Measurements from ENCODE around the gene LENG1. TPM values are rescaled to one million over a fixed set of nuclear protein-coding genes. Genes with fewer than 3 reads are reported as not detected.
A peak's percentile ranks its signal among the peaks of the same experiment; 100 is the strongest.

Gene LENG1
- total and polyA plus RNA-seq, 9 donors = 5.2 to 14.0 (median 8.5) TPM

GRCh38 chr19:54189735-54190502 lies 30.4 kb upstream of the LENG1 start:
- Histone ChIP-seq H3K27ac (peak overlapping the region; percentile 96 to 100), H3K4me3 (peak overlapping the region; percentile 80), H3K4me1 (ENCODE audit: insufficient read depth) (peaks cover 6% of the 10 kb centered on the region), H3K9me3 (no peaks in the 10 kb centered on the region), H3K36me3 (no peaks in the 10 kb centered on the region), H3K27me3 (no peaks in the 10 kb centered on the region)
- TF ChIP-seq EP300 (IDR thresholded peaks at IDR 0.05) (peak; percentile 43), CTCF (IDR thresholded peaks at IDR 0.05) (peak in 1 of 3 donors; percentile 4), POLR2A (IDR thresholded peaks at IDR 0.05) (peak; percentile 95)
- intact Hi-C loops (cut with DNase I) = loop anchor here in 1 of 4 donors (1.0 kb wide), 1 partner anchor 19 kb away; no protein-coding TSS in a partner anchor
- DNase-seq = peak; percentile 100
- WGBS, 3 donors = 0 to 1% (median 0%) methylated on average over 50 to 65 of the region's 65 CpGs

GRCh38 chr19:54189145-54189734 lies 29.7 kb upstream of the LENG1 start, which contains the start of gene MBOAT7:
Gene MBOAT7, minus strand, starts transcription at chr19:54189580. Its CDS starts 1,072 bp downstream, at chr19:54188508.
- WGBS, 3 donors = 0 to 1% (median 0%) methylated on average over 27 to 64 of the region's 64 CpGs
- no peak for DNase-seq
- intact Hi-C loops (cut with DNase I) = loop anchor here in 1 of 4 donors (1.0 kb wide), 1 partner anchor 20 kb away; no protein-coding TSS in a partner anchor
- Histone ChIP-seq H3K36me3 (no peaks in the 10 kb centered on the region), H3K27ac (peak within 1 kb of the TSS; percentile 96 to 100), H3K4me3 (peak within 1 kb of the TSS; percentile 80), H3K4me1 (ENCODE audit: insufficient read depth) (peaks cover 6% of the 10 kb centered on the region), H3K9me3 (no peaks in the 10 kb centered on the region), H3K27me3 (no peaks in the 10 kb centered on the region)
- TF ChIP-seq CTCF (IDR thresholded peaks at IDR 0.05) = peak; percentile 12 to 61 (median 60)
- TF ChIP-seq POLR2A (IDR thresholded peaks at IDR 0.05) = peak; percentile 73
- TF ChIP-seq EP300 (IDR thresholded peaks at IDR 0.05) = no peak

- TF ChIP-seq EP300 (IDR thresholded peaks at IDR 0.05) = no peak
- no peak for TF ChIP-seq POLR2A (IDR thresholded peaks at IDR 0.05)
- no peak for TF ChIP-seq CTCF (IDR thresholded peaks at IDR 0.05)
- Histone ChIP-seq H3K36me3 (no peaks in the 10 kb centered on the region), H3K9me3 (no peaks in the 10 kb centered on the region), H3K4me3 (peak overlapping the region; percentile 80), H3K27ac (peak overlapping the region; percentile 82 to 100), H3K27me3 (no peaks in the 10 kb centered on the region), H3K4me1 (ENCODE audit: insufficient read depth) (peaks cover 6% of the 10 kb centered on the region)
- peak in 1 of 5 donors; percentile 49 for DNase-seq
- intact Hi-C loops (cut with DNase I) = no loop called here
- WGBS, 3 donors = 20 to 22% (median 22%) methylated on average over 12 of the region's 12 CpGs
Measured at GRCh38 chr19:54188215-54188871, 28.8 kb upstream of the LENG1 start.

- no peaks in the 10 kb centered on the region for H3K27me3 ChIP-seq
- no peak for DNase-seq
- 57 to 58% (median 58%) methylated on average over 11 of the region's 11 CpGs for WGBS, 3 donors
- TF ChIP-seq CTCF (IDR thresholded peaks at IDR 0.05) (no peak), POLR2A (IDR thresholded peaks at IDR 0.05) (no peak), EP300 (IDR thresholded peaks at IDR 0.05) (no peak)
- no peaks in the 10 kb centered on the region for H3K9me3 ChIP-seq
- H3K4me3 ChIP-seq = no peak overlapping the region
- intact Hi-C loops (cut with DNase I) = no loop called here
- H3K36me3 ChIP-seq = no peaks in the 10 kb centered on the region
- peaks cover 2% of the 10 kb centered on the region for H3K4me1 ChIP-seq (ENCODE audit: insufficient read depth)
- no peak overlapping the region for H3K27ac ChIP-seq
Measured at GRCh38 chr19:54186934-54187381, 27.4 kb upstream of the LENG1 start.
